K562 (cell line): ENCODE measurements around the gene ECHDC1. TPM values are rescaled to one million over a fixed set of nuclear protein-coding genes. Genes with fewer than 3 reads are reported as not detected.
A peak's percentile ranks its signal among the peaks of the same experiment; 100 is the strongest.

Experiments used
- ADNP ChIP-seq: fragments of 200-800 bp; sonication (Bioruptor generic); IDR thresholded peaks from 2 replicates; pipeline ENCODE4 v1.6.1; 2016; ENCODE audit warnings: missing genetic modification characterization, missing compliant biosample characterization
- BRD4 ChIP-seq: fragments of 200-600 bp; sonication (generic); IDR thresholded peaks from 2 replicates; pipeline ENCODE4 v1.6.1; 2017; ENCODE audit warnings: inconsistent platforms
- CTCFL ChIP-seq: IDR thresholded peaks from 2 replicates; pipeline ENCODE4 v1.6.1; 2011; ENCODE audit warnings: borderline replicate concordance, low read depth, mild to moderate bottlenecking, moderate library complexity, low read length; ENCODE audit not compliant: insufficient read depth, poor library complexity, severe bottlenecking
- KAT7 ChIP-seq: sonication (generic); formaldehyde crosslinking; IDR thresholded peaks from 2 replicates; pipeline ENCODE4 v1.8.0; 2022; ENCODE audit warnings: missing genetic modification reagents, mild to moderate bottlenecking, borderline replicate concordance
- NCOA6 ChIP-seq: fragments of 450-650 bp; IDR thresholded peaks from 2 replicates; pipeline ENCODE4 v1.6.1; 2017; ENCODE audit warnings: mild to moderate bottlenecking
- NFXL1 ChIP-seq: fragments of 450-650 bp; formaldehyde crosslinking; IDR thresholded peaks from 2 replicates; pipeline ENCODE4 v1.4.0; 2021; ENCODE audit warnings: mild to moderate bottlenecking
- RHOXF2B ChIP-seq: fragments of 250-450 bp; sonication (Bioruptor Pico); conservative IDR thresholded peaks from 2 replicates; pipeline ENCODE4 v1.5.1; 2021
- SRF ChIP-seq, 2 experiments: fragments of 250-450, 450-650 bp in 1 of 2; sonication (Bioruptor Pico) in 1 of 2; sonication (generic) in 1 of 2; formaldehyde crosslinking; IDR thresholded peaks; 2 replicates each; pipeline versions ENCODE4 v1.5.0 to v1.5.1; 2020 to 2022; ENCODE audit warnings: mild to moderate bottlenecking in 1 of 2, missing genetic modification reagents in 1 of 2
- SUPT5H ChIP-seq: fragments of 450-650 bp; IDR thresholded peaks from 2 replicates; pipeline ENCODE4 v1.6.1; 2016
- TAF1 ChIP-seq: IDR thresholded peaks from 2 replicates; pipeline ENCODE4 v1.6.1; 2011; ENCODE audit warnings: mild to moderate bottlenecking, low read length, moderate library complexity; ENCODE audit not compliant: insufficient read depth, control insufficient read depth, severe bottlenecking; ENCODE audit errors: extremely low read depth
- TAF9B ChIP-seq: fragments of 450-650 bp; IDR thresholded peaks from 2 replicates; pipeline ENCODE4 v1.6.1; 2018; ENCODE audit warnings: mild to moderate bottlenecking; ENCODE audit not compliant: partially characterized antibody
- U2AF2 ChIP-seq: fragments of 200-400 bp; formaldehyde crosslinking; optimal IDR thresholded peaks from 2 replicates; pipeline ENCODE3; 2017; ENCODE audit warnings: low read depth, mild to moderate bottlenecking, low read length
- ZBTB8A ChIP-seq: fragments of 450-650 bp; IDR thresholded peaks from 2 replicates; pipeline ENCODE4 v1.6.1; 2018; ENCODE audit warnings: mild to moderate bottlenecking, moderate library complexity; ENCODE audit not compliant: partially characterized antibody
- ZNF311 ChIP-seq: fragments of 250-450 bp; sonication (Bioruptor Pico); IDR thresholded peaks from 2 replicates; pipeline ENCODE4 v1.4.0; 2020; ENCODE audit warnings: mild to moderate bottlenecking, moderate library complexity
- ZNF395 ChIP-seq: fragments of 200-800 bp; sonication (Bioruptor generic); IDR thresholded peaks from 2 replicates; pipeline ENCODE4 v1.6.1; 2017; ENCODE audit warnings: missing genetic modification characterization, missing compliant biosample characterization
- polyA plus RNA-seq, 8 experiments: library from polyadenylated mRNA; depleted of rRNA in 4 of 8; stranded (reverse) in 5 of 8; unstranded in 3 of 8; fragments of >200 nt; fragmentation: Nextera tagmentation in 2 of 8; fragmentation: Illumina TruSeq in 1 of 8; extraction: Ambion mirVana in 2 of 8; extraction: Trizol in 1 of 8; gene quantifications; 2 replicates each; pipeline versions ENCODE4 v1.2.1 to v1.2.3, GENCODE V29; 2011 to 2014; ENCODE audit warnings: inconsistent platforms in 1 of 8, missing spikeins in 1 of 8
- total RNA-seq, 7 experiments: library from RNA; depleted of rRNA in 6 of 7; stranded (reverse); fragments of >200 nt in 6 of 7; fragmentation: Illumina TruSeq in 2 of 7; extraction: Trizol in 2 of 7; gene quantifications; 2 replicates each; pipeline versions ENCODE4 v1.2.1 to v1.2.3, GENCODE V29; 2011 to 2021; ENCODE audit warnings: low replicate concordance in 1 of 7
- TF ChIP-seq, protein P1 (sequence below): fragments of 450-650 bp; conservative IDR thresholded peaks from 2 replicates; pipeline ENCODE4 v1.6.1; 2016; ENCODE audit warnings: missing genetic modification characterization, low read depth, mild to moderate bottlenecking, control low read depth, missing compliant biosample characterization
- TF ChIP-seq, protein P2 (sequence below): fragments of 450-650 bp; conservative IDR thresholded peaks from 2 replicates; pipeline ENCODE4 v1.6.1; 2016; ENCODE audit warnings: missing genetic modification characterization, low read depth, mild to moderate bottlenecking, missing compliant biosample characterization, moderate library complexity
- TF ChIP-seq, protein P3 (sequence below): fragments of 250-450 bp; sonication (Bioruptor Pico); IDR thresholded peaks from 2 replicates; pipeline ENCODE4 v1.8.0; 2021; ENCODE audit warnings: mild to moderate bottlenecking, moderate library complexity
- TF ChIP-seq, protein P4 (sequence below): sonication (generic); formaldehyde crosslinking; IDR thresholded peaks from 2 replicates; pipeline ENCODE4 v1.8.0; 2022; ENCODE audit warnings: missing genetic modification reagents, mild to moderate bottlenecking, moderate library complexity, borderline replicate concordance

The ECHDC1 gene
- total and polyA plus RNA-seq, 9 of the 15 experiments (the other 6 are each of a cell fraction or from before 2014, with no cell fraction given): 58.0 to 105 (median 78.6) TPM

GRCh38 chr6:127266892-127267645 lies 76.3 kb downstream of the ECHDC1 start (continued):
- TF ChIP-seq CTCFL (no peak), ZNF395 (CRISPR knock-in tag) (no peak), TAF9B (peak; percentile 58), ZBTB8A (no peak), ADNP (tag) (no peak), NFXL1 (CRISPR knock-in tag) (no peak), U2AF2 (no peak), NCOA6 (no peak), TAF1 (no peak), SRF (CRISPR knock-in tag; IDR thresholded peaks at IDR 0.05) (no peak), SUPT5H (peak; percentile 90), ZNF311 (CRISPR knock-in tag) (no peak), KAT7 (peak; percentile 91; the same call in 1 of the 2 replicates), RHOXF2B (CRISPR knock-in tag) (no peak), BRD4 (no peak)
- TF ChIP-seq, protein P1, sequence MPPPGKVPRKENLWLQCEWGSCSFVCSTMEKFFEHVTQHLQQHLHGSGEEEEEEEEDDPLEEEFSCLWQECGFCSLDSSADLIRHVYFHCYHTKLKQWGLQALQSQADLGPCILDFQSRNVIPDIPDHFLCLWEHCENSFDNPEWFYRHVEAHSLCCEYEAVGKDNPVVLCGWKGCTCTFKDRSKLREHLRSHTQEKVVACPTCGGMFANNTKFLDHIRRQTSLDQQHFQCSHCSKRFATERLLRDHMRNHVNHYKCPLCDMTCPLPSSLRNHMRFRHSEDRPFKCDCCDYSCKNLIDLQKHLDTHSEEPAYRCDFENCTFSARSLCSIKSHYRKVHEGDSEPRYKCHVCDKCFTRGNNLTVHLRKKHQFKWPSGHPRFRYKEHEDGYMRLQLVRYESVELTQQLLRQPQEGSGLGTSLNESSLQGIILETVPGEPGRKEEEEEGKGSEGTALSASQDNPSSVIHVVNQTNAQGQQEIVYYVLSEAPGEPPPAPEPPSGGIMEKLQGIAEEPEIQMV (tag): no peak
- TF ChIP-seq, protein P2, sequence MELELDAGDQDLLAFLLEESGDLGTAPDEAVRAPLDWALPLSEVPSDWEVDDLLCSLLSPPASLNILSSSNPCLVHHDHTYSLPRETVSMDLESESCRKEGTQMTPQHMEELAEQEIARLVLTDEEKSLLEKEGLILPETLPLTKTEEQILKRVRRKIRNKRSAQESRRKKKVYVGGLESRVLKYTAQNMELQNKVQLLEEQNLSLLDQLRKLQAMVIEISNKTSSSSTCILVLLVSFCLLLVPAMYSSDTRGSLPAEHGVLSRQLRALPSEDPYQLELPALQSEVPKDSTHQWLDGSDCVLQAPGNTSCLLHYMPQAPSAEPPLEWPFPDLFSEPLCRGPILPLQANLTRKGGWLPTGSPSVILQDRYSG (tag): no peak
- TF ChIP-seq, protein P3, sequence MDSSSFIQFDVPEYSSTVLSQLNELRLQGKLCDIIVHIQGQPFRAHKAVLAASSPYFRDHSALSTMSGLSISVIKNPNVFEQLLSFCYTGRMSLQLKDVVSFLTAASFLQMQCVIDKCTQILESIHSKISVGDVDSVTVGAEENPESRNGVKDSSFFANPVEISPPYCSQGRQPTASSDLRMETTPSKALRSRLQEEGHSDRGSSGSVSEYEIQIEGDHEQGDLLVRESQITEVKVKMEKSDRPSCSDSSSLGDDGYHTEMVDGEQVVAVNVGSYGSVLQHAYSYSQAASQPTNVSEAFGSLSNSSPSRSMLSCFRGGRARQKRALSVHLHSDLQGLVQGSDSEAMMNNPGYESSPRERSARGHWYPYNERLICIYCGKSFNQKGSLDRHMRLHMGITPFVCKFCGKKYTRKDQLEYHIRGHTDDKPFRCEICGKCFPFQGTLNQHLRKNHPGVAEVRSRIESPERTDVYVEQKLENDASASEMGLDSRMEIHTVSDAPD: no peak
- TF ChIP-seq, protein P4, sequence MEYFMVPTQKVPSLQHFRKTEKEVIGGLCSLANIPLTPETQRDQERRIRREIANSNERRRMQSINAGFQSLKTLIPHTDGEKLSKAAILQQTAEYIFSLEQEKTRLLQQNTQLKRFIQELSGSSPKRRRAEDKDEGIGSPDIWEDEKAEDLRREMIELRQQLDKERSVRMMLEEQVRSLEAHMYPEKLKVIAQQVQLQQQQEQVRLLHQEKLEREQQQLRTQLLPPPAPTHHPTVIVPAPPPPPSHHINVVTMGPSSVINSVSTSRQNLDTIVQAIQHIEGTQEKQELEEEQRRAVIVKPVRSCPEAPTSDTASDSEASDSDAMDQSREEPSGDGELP (CRISPR knock-in tag): peak; percentile 62
